WERI-Rb-1 (cell line): ENCODE results near the gene ATP2C1.

ENCODE experiments used
- DNase-seq: peaks from one replicate; pipeline ENCODE4 v3.0.0-alpha.2; 2020
- H3K27ac ChIP-seq: fragments of 250-450 bp; sonication (Bioruptor Pico); 2 replicates; pipeline ENCODE4 v1.5.1; 2020; ENCODE audit warnings: mild to moderate bottlenecking, moderate library complexity
- H3K27me3 ChIP-seq: fragments of 250-450 bp; sonication (Bioruptor Pico); 2 replicates; pipeline ENCODE4 v1.5.1; 2021; ENCODE audit warnings: mild to moderate bottlenecking, low read depth, moderate library complexity; ENCODE audit not compliant: insufficient read depth, severe bottlenecking
- H3K36me3 ChIP-seq: fragments of 250-450 bp; sonication (Bioruptor Pico); 2 replicates; pipeline ENCODE4 v1.5.1; 2020; ENCODE audit warnings: mild to moderate bottlenecking, moderate library complexity
- H3K4me3 ChIP-seq: 2 replicates; pipeline ENCODE4 v1.5.1; 2011; ENCODE audit warnings: low read depth, mild to moderate bottlenecking, control low read depth, low read length
- H3K9me3 ChIP-seq: fragments of 250-450 bp; sonication (Bioruptor Pico); 2 replicates; pipeline ENCODE4 v1.5.1; 2021; ENCODE audit warnings: mild to moderate bottlenecking, moderate library complexity; ENCODE audit not compliant: severe bottlenecking
- CTCF ChIP-seq: IDR thresholded peaks from 2 replicates; pipeline ENCODE4 v1.5.1; 2011; ENCODE audit warnings: low read depth, mild to moderate bottlenecking, control low read depth, inconsistent platforms, low read length

The ATP2C1 gene

GRCh38 chr3:130893376-130894129 lies at the start of gene ATP2C1:
TSS of gene ATP2C1 (plus strand) at chr3:130894084. CDS start at chr3:130894770, 686 bp downstream.
- peak within 1 kb of the TSS; percentile 96 for H3K27ac ChIP-seq
- H3K27me3 ChIP-seq = no peaks in the 10 kb centered on the region
- no peaks in the 10 kb centered on the region for H3K9me3 ChIP-seq
- peaks cover 10% of the 10 kb centered on the region for H3K36me3 ChIP-seq
- TF ChIP-seq CTCF = no peak
- DNase-seq = peak; percentile 97
- peak within 1 kb of the TSS; percentile 80 for H3K4me3 ChIP-seq

- DNase-seq = no peak
- TF ChIP-seq CTCF = no peak
- H3K9me3 ChIP-seq = no peaks in the 10 kb centered on the region
- H3K36me3 ChIP-seq = no peaks in the 10 kb centered on the region
- H3K27me3 ChIP-seq = no peaks in the 10 kb centered on the region
- H3K27ac ChIP-seq = no peak overlapping the region
- no peak overlapping the region for H3K4me3 ChIP-seq
These were observed 49.4 kb upstream of the ATP2C1 start for GRCh38 chr3:130844462-130844861.

- no peak for TF ChIP-seq CTCF
- H3K27me3 ChIP-seq = no peaks in the 10 kb centered on the region
- no peaks in the 10 kb centered on the region for H3K9me3 ChIP-seq
- H3K27ac ChIP-seq = no peak overlapping the region
- no peaks in the 10 kb centered on the region for H3K36me3 ChIP-seq
- no peak overlapping the region for H3K4me3 ChIP-seq
- no peak for DNase-seq
These were observed 47.7 kb upstream of the ATP2C1 start for GRCh38 chr3:130846181-130846580.

- Histone ChIP-seq H3K4me3 (no peak overlapping the region), H3K9me3 (no peaks in the 10 kb centered on the region), H3K36me3 (no peaks in the 10 kb centered on the region), H3K27me3 (no peaks in the 10 kb centered on the region), H3K27ac (no peak overlapping the region)
- no peak for TF ChIP-seq CTCF
- DNase-seq = peak; percentile 9
These were observed 44.8 kb upstream of the ATP2C1 start for GRCh38 chr3:130849091-130849552.

GRCh38 chr3:130850044-130850797 lies 43.7 kb upstream of the ATP2C1 start:
- DNase-seq = no peak
- H3K27me3 ChIP-seq = no peaks in the 10 kb centered on the region
- no peak for TF ChIP-seq CTCF
- no peak overlapping the region for H3K27ac ChIP-seq
- H3K36me3 ChIP-seq = no peaks in the 10 kb centered on the region
- H3K4me3 ChIP-seq = no peak overlapping the region
- no peaks in the 10 kb centered on the region for H3K9me3 ChIP-seq
